ENCODE results near the gene TMOD3. TPM values are rescaled to one million over a fixed set of nuclear protein-coding genes. Genes with fewer than 3 reads are reported as not detected.

The TMOD3 gene
- total and polyA plus RNA-seq, 2 experiments from 2014 or later = 26.1 to 29.9 TPM

- TF ChIP-seq REST (IDR thresholded peaks at IDR 0.05; ENCODE audit: unreplicated experiment) = no peak
- TF ChIP-seq EZH2 (IDR thresholded peaks at IDR 0.05; ENCODE audit: low read depth, unreplicated experiment) = no peak
- no peak for TF ChIP-seq CTCF (conservative IDR thresholded peaks at IDR 0.05; ENCODE audit: low read depth in 2 of 2)
- TF ChIP-seq ZNF114 (CRISPR knock-in tag; IDR thresholded peaks at IDR 0.05) = no peak
- no peak for TF ChIP-seq JUNB (IDR thresholded peaks at IDR 0.05; ENCODE audit: unreplicated experiment)
- TF ChIP-seq ZNF331 (CRISPR knock-in tag; IDR thresholded peaks at IDR 0.05; ENCODE audit: low read depth) = no peak
- no peak for TF ChIP-seq CREB1 (CRISPR knock-in tag; IDR thresholded peaks at IDR 0.05; ENCODE audit: low read depth)
These were observed 20.0 kb upstream of the TMOD3 start (continued) for GRCh38 chr15:51809457-51809856.

GRCh38 chr15:51812598-51812997 lies 16.9 kb upstream of the TMOD3 start:
- no peak overlapping the region for H3K4me2 ChIP-seq
- Mint-ChIP-seq H3K4me3 (no peak overlapping the region), H3K27me3 (ENCODE audit: insufficient read depth, low read depth, poor library complexity) (no peaks in the 10 kb centered on the region), H3K36me3 (ENCODE audit: low read depth) (no peaks in the 10 kb centered on the region), H3K27ac (no peak overlapping the region), H3K4me1 (peaks cover 7% of the 10 kb centered on the region; the same call in 2 of the 3 replicates), H3K9me3 (no peaks in the 10 kb centered on the region)
- H3F3A ChIP-seq (replicated peaks; ENCODE audit: low read depth) = no peaks in the 10 kb centered on the region
- H3K36me3 ChIP-seq (ENCODE audit: insufficient read depth) = no peaks in the 10 kb centered on the region
- H3K27ac ChIP-seq (ENCODE audit: low read depth) = no peak overlapping the region
- H2AFZ ChIP-seq = no peak overlapping the region
- ATAC-seq = no peak
- no peaks in the 10 kb centered on the region for H3K27me3 ChIP-seq (ENCODE audit: insufficient read depth)
- H3K9me2 ChIP-seq (ENCODE audit: insufficient read depth) = no peaks in the 10 kb centered on the region
- TF ChIP-seq CREB1 (CRISPR knock-in tag; IDR thresholded peaks at IDR 0.05; ENCODE audit: low read depth) (no peak), POLR2AphosphoS5 (IDR thresholded peaks at IDR 0.05; ENCODE audit: low read depth) (no peak), CTCF (conservative IDR thresholded peaks at IDR 0.05; ENCODE audit: low read depth in 2 of 2) (no peak), STAT1 (IDR thresholded peaks at IDR 0.05; ENCODE audit: unreplicated experiment) (no peak), REST (IDR thresholded peaks at IDR 0.05; ENCODE audit: unreplicated experiment) (no peak), EZH2phosphoT487 (IDR thresholded peaks at IDR 0.05; ENCODE audit: unreplicated experiment) (no peak), NANOG (IDR thresholded peaks at IDR 0.05; ENCODE audit: borderline replicate concordance) (no peak), JUNB (IDR thresholded peaks at IDR 0.05; ENCODE audit: unreplicated experiment) (no peak), ETS1 (IDR thresholded peaks at IDR 0.05) (no peak), ZNF331 (CRISPR knock-in tag; IDR thresholded peaks at IDR 0.05; ENCODE audit: low read depth) (no peak), EZH2 (IDR thresholded peaks at IDR 0.05; ENCODE audit: low read depth, unreplicated experiment) (no peak)
- H3K79me2 ChIP-seq (replicated peaks; ENCODE audit: insufficient read depth) = no peaks in the 10 kb centered on the region
- no peaks in the 10 kb centered on the region for H3K4me1 ChIP-seq (ENCODE audit: insufficient read depth)
- no peak overlapping the region for H3K4me3 ChIP-seq
- no peaks in the 10 kb centered on the region for H4K20me1 ChIP-seq (replicated peaks; ENCODE audit: insufficient read depth)
- DNase-seq (ENCODE audit: low spot score) = no peak

Data from GM23338 (cell line).